HUES64 (cell line): Measurements from ENCODE around the gene BANP.

Experiments
- H3K27ac ChIP-seq: 2 replicates; pipeline ENCODE4 v1.7.0; 2013; ENCODE audit warnings: low read depth, low read length, inconsistent platforms
- H3K27me3 ChIP-seq: 2 replicates; pipeline ENCODE4 v1.6.1; 2013; ENCODE audit warnings: mild to moderate bottlenecking, low read length; ENCODE audit not compliant: insufficient read depth
- H3K36me3 ChIP-seq: 2 replicates; pipeline ENCODE4 v1.6.1; 2013; ENCODE audit warnings: mild to moderate bottlenecking, low read length; ENCODE audit not compliant: insufficient read depth
- H3K4me1 ChIP-seq: 2 replicates; pipeline ENCODE4 v1.6.1; 2013; ENCODE audit warnings: mild to moderate bottlenecking, low read length, moderate library complexity; ENCODE audit not compliant: insufficient read depth
- H3K4me3 ChIP-seq: 2 replicates; pipeline ENCODE4 v1.5.1; 2013; ENCODE audit warnings: mild to moderate bottlenecking, low read length, moderate library complexity
- H3K9ac ChIP-seq: 2 replicates; pipeline ENCODE4 v1.6.1; 2013; ENCODE audit warnings: mild to moderate bottlenecking, low read depth, low read length
- H3K9me3 ChIP-seq: 2 replicates; pipeline ENCODE4 v1.6.1; 2013; ENCODE audit warnings: low read depth, low read length; ENCODE audit not compliant: insufficient read depth
- WGBS: fragments of 150-250, 120-280 bp; methylation state at CpG from one replicate; pipeline ENCODE4 v1.1.7; 2013; ENCODE audit warnings: missing lambda C conversion rate; 5-methylcytosine and 5-hydroxymethylcytosine counted together

The BANP gene

GRCh38 chr16:87953308-87954215 is 2.3 kb downstream of the BANP start:
- H3K9ac ChIP-seq: peak overlapping the region; percentile 9; the same call in 1 of the 2 replicates
- no peak overlapping the region for H3K27ac ChIP-seq
- H3K4me1 ChIP-seq: peaks cover 5% of the 10 kb centered on the region; the same call in 1 of the 2 replicates
- no peak overlapping the region for H3K4me3 ChIP-seq
- no peaks in the 10 kb centered on the region for H3K9me3 ChIP-seq
- no peaks in the 10 kb centered on the region for H3K27me3 ChIP-seq
- WGBS: 90% methylated on average over 15 of the region's 15 CpGs
- H3K36me3 ChIP-seq: peaks cover 28% of the 10 kb centered on the region

GRCh38 chr16:87954361-87954760 is 3.1 kb downstream of the BANP start:
- Histone ChIP-seq H3K4me3 (no peak overlapping the region), H3K27ac (no peak overlapping the region), H3K36me3 (peaks cover 28% of the 10 kb centered on the region), H3K4me1 (peaks cover 5% of the 10 kb centered on the region; the same call in 1 of the 2 replicates), H3K9ac (no peak overlapping the region; the same call in 1 of the 2 replicates), H3K27me3 (no peaks in the 10 kb centered on the region), H3K9me3 (no peaks in the 10 kb centered on the region)
- WGBS: 94% methylated on average over 14 of the region's 14 CpGs

- Histone ChIP-seq H3K9ac (no peak overlapping the region), H3K4me1 (peaks cover 5% of the 10 kb centered on the region; the same call in 1 of the 2 replicates), H3K4me3 (no peak overlapping the region), H3K27ac (no peak overlapping the region), H3K36me3 (peaks cover 28% of the 10 kb centered on the region), H3K9me3 (no peaks in the 10 kb centered on the region), H3K27me3 (no peaks in the 10 kb centered on the region)
- 88% methylated on average over 15 of the region's 15 CpGs for WGBS
Observed at GRCh38 chr16:87954826-87955225, 3.6 kb downstream of the BANP start.

GRCh38 chr16:87955302-87956097 is 4.3 kb downstream of the BANP start:
- H3K4me1 ChIP-seq: peaks cover 5% of the 10 kb centered on the region; the same call in 1 of the 2 replicates
- peak overlapping the region; percentile 27; the same call in 1 of the 2 replicates for H3K9ac ChIP-seq
- H3K27me3 ChIP-seq: no peaks in the 10 kb centered on the region
- H3K36me3 ChIP-seq: peaks cover 28% of the 10 kb centered on the region
- H3K9me3 ChIP-seq: no peaks in the 10 kb centered on the region
- H3K4me3 ChIP-seq: no peak overlapping the region
- peak overlapping the region; percentile 9; the same call in 1 of the 2 replicates for H3K27ac ChIP-seq
- 96% methylated on average over 18 of the region's 18 CpGs for WGBS

GRCh38 chr16:87956098-87956364 is 4.8 kb downstream of the BANP start:
- Histone ChIP-seq H3K4me1 (peaks cover 5% of the 10 kb centered on the region; the same call in 1 of the 2 replicates), H3K4me3 (no peak overlapping the region), H3K27me3 (no peaks in the 10 kb centered on the region), H3K27ac (peak overlapping the region; percentile 9; the same call in 1 of the 2 replicates), H3K36me3 (peaks cover 31% of the 10 kb centered on the region), H3K9ac (peak overlapping the region; percentile 27; the same call in 1 of the 2 replicates), H3K9me3 (no peaks in the 10 kb centered on the region)
- WGBS: 95% methylated on average over 3 of the region's 3 CpGs

GRCh38 chr16:87956365-87957231 is 5.4 kb downstream of the BANP start:
- WGBS: 84% methylated on average over 30 of the region's 30 CpGs
- Histone ChIP-seq H3K36me3 (peaks cover 32% of the 10 kb centered on the region), H3K4me1 (peaks cover 5% of the 10 kb centered on the region; the same call in 1 of the 2 replicates), H3K27me3 (no peaks in the 10 kb centered on the region), H3K4me3 (no peak overlapping the region), H3K27ac (peak overlapping the region; percentile 9; the same call in 1 of the 2 replicates), H3K9me3 (no peaks in the 10 kb centered on the region), H3K9ac (peak overlapping the region; percentile 27)

- no peak overlapping the region for H3K27ac ChIP-seq
- 97% methylated on average over 34 of the region's 34 CpGs for WGBS
- peaks cover 32% of the 10 kb centered on the region for H3K36me3 ChIP-seq
- H3K9me3 ChIP-seq: no peaks in the 10 kb centered on the region
- H3K4me3 ChIP-seq: no peak overlapping the region
- H3K27me3 ChIP-seq: no peaks in the 10 kb centered on the region
- H3K4me1 ChIP-seq: peaks cover 5% of the 10 kb centered on the region; the same call in 1 of the 2 replicates
- 0 out of 2 replicates have a peak overlapping the region, but pooled peaks have one; percentile 27 for H3K9ac ChIP-seq
Observed at GRCh38 chr16:87957296-87958094, 6.3 kb downstream of the BANP start.

GRCh38 chr16:87958632-87959031 is 7.4 kb downstream of the BANP start:
- Histone ChIP-seq H3K36me3 (peaks cover 25% of the 10 kb centered on the region), H3K4me3 (no peak overlapping the region), H3K27me3 (no peaks in the 10 kb centered on the region), H3K4me1 (peaks cover 5% of the 10 kb centered on the region; the same call in 1 of the 2 replicates), H3K9me3 (no peaks in the 10 kb centered on the region), H3K27ac (no peak overlapping the region), H3K9ac (no peak overlapping the region)
- 95% methylated on average over 9 of the region's 9 CpGs for WGBS

GRCh38 chr16:87959391-87959990 is 8.3 kb downstream of the BANP start:
- peaks cover 18% of the 10 kb centered on the region for H3K36me3 ChIP-seq
- 91% methylated on average over 23 of the region's 23 CpGs for WGBS
- H3K9ac ChIP-seq: peak overlapping the region; percentile 43; the same call in 1 of the 2 replicates
- no peaks in the 10 kb centered on the region for H3K9me3 ChIP-seq
- peaks cover 5% of the 10 kb centered on the region; the same call in 1 of the 2 replicates for H3K4me1 ChIP-seq
- H3K4me3 ChIP-seq: no peak overlapping the region
- no peaks in the 10 kb centered on the region for H3K27me3 ChIP-seq
- no peak overlapping the region for H3K27ac ChIP-seq
